WTC11 (cell line): ENCODE data around the gene STK32A. TPM values are rescaled to one million over a fixed set of nuclear protein-coding genes. Genes with fewer than 3 reads are reported as not detected.

Source experiments
- ATAC-seq: fragments of 200-7000 bp; cut with Tn5 transposase; 2 replicates; pipeline ENCODE4 v1.10.0; 2021; ENCODE audit warnings: mild to moderate bottlenecking, moderate library complexity
- CTCF ChIA-PET: fragments of 300-600 bp; sonication (Branson Sonifier 250); formaldehyde crosslinking; loops from one replicate; lab custom pipeline; 2021; ENCODE audit warnings: antibody characterized with exemption; lab: Charles Lee
- POLR2A ChIA-PET: fragments of 350-600 bp; sonication (Branson Sonifier 250); formaldehyde crosslinking; loops from one replicate; lab custom pipeline; 2021; ENCODE audit warnings: antibody characterized with exemption; lab: Charles Lee
- DNase-seq: peaks from one replicate; pipeline ENCODE4 v3.0.0; 2021; ENCODE audit warnings: low spot score
- H3K27ac Mint-ChIP-seq: 2 replicates; pipeline ENCODE4 v1.8.0; 2021; ENCODE audit warnings: mixed read lengths
- H3K27me3 Mint-ChIP-seq: 2 replicates; pipeline ENCODE4 v1.8.0; 2021; ENCODE audit warnings: low read depth, mild to moderate bottlenecking, moderate library complexity, mixed read lengths
- H3K36me3 Mint-ChIP-seq: 2 replicates; pipeline ENCODE4 v1.8.0; 2021; ENCODE audit warnings: mixed read lengths
- H3K4me1 Mint-ChIP-seq: 2 replicates; pipeline ENCODE4 v1.8.0; 2022; ENCODE audit warnings: mixed read lengths
- H3K4me3 Mint-ChIP-seq: 2 replicates; pipeline ENCODE4 v1.8.0; 2021; ENCODE audit warnings: mild to moderate bottlenecking, moderate library complexity, mixed read lengths
- H3K9me3 Mint-ChIP-seq: 2 replicates; pipeline ENCODE4 v1.8.0; 2021; ENCODE audit warnings: mixed read lengths
- PRRX2 ChIP-seq: fragments of 250-450 bp; sonication (Bioruptor Pico); IDR thresholded peaks from 2 replicates; pipeline ENCODE4 v1.8.0; 2021; ENCODE audit warnings: mild to moderate bottlenecking
- TEAD1 ChIP-seq: sonication (generic); formaldehyde crosslinking; IDR thresholded peaks from 2 replicates; pipeline ENCODE4 v1.8.0; 2022; ENCODE audit warnings: mild to moderate bottlenecking, missing genetic modification reagents
- TP53 ChIP-seq: sonication (generic); formaldehyde crosslinking; IDR thresholded peaks from 2 replicates; pipeline ENCODE4 v1.8.1; 2023; ENCODE audit warnings: mild to moderate bottlenecking, missing genetic modification reagents
- ZNF317 ChIP-seq: sonication (generic); formaldehyde crosslinking; IDR thresholded peaks from 2 replicates; pipeline ENCODE4 v1.8.1; 2023; ENCODE audit warnings: low read depth, mild to moderate bottlenecking, moderate library complexity, missing genetic modification reagents, borderline replicate concordance
- total RNA-seq: library from RNA; stranded (reverse); gene quantifications from 3 replicates; pipeline ENCODE4 v1.2.3, GENCODE V29; 2021
- TF ChIP-seq, protein P1 (sequence below): sonication (generic); formaldehyde crosslinking; IDR thresholded peaks from 2 replicates; pipeline ENCODE4 v1.8.0; 2022; ENCODE audit warnings: mild to moderate bottlenecking, missing genetic modification reagents
- TF ChIP-seq, protein P2 (sequence below): sonication (generic); formaldehyde crosslinking; IDR thresholded peaks from 2 replicates; pipeline ENCODE4 v1.8.0; 2023; ENCODE audit warnings: mild to moderate bottlenecking, missing genetic modification reagents
- TF ChIP-seq, protein P3 (sequence below): sonication (generic); formaldehyde crosslinking; IDR thresholded peaks from 2 replicates; pipeline ENCODE4 v1.8.1; 2023; ENCODE audit warnings: mild to moderate bottlenecking, missing genetic modification reagents
- TF ChIP-seq, protein P4 (sequence below): sonication (generic); formaldehyde crosslinking; IDR thresholded peaks from 2 replicates; pipeline ENCODE4 v1.8.0; 2022; ENCODE audit warnings: missing genetic modification reagents
- TF ChIP-seq, protein P5 (sequence below): sonication (generic); formaldehyde crosslinking; IDR thresholded peaks from 2 replicates; pipeline ENCODE4 v1.8.1; 2022; ENCODE audit warnings: low read depth, missing genetic modification reagents, borderline replicate concordance
- TF ChIP-seq, protein P6 (sequence below): fragments of 250-450 bp; sonication (Bioruptor Pico); IDR thresholded peaks from 2 replicates; pipeline ENCODE4 v1.9.0; 2021; ENCODE audit warnings: moderate library complexity, mild to moderate bottlenecking, inconsistent platforms, borderline replicate concordance
- TF ChIP-seq, protein P7 (sequence below): sonication (generic); formaldehyde crosslinking; IDR thresholded peaks from 2 replicates; pipeline ENCODE4 v1.8.1; 2023; ENCODE audit warnings: mild to moderate bottlenecking, missing genetic modification reagents, borderline replicate concordance

The STK32A gene
- total RNA-seq, 1 experiment from 2014 or later: 1.7 TPM

DNA sequence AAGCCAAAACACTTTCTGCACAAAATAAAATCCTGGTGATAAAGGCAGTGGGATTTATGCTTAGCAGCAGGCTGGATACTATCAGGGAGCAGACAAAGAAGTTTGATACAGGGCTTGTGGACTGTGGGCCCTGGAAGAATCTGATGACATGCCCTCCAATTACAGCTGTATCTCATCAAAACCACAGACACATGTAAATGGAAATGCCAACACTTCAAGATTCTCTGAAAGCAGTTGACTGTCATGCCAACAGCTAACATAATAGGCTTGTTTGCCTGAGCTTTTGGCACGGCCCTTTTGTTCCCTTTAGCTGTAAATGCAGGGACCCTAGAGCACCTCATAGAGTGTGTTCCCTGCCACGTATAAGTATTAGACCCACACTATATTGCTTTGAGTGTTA, 114.4 kb downstream of the STK32A start:
- H3K4me1 Mint-ChIP-seq: 0 out of 2 replicates have a peak, but pooled peaks cover 3% of the 10 kb centered on the region
- no peak overlapping the region for H3K4me3 Mint-ChIP-seq

More for the DNA sequence above, 114.4 kb downstream of the STK32A start:
- H3K27me3 Mint-ChIP-seq: no peaks in the 10 kb centered on the region; the same call in 1 of the 2 replicates
- TF ChIP-seq, protein P1, sequence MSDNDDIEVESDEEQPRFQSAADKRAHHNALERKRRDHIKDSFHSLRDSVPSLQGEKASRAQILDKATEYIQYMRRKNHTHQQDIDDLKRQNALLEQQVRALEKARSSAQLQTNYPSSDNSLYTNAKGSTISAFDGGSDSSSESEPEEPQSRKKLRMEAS (CRISPR knock-in tag): no peak
- TF ChIP-seq ZNF317 (CRISPR knock-in tag): no peak
- TF ChIP-seq, protein P2, sequence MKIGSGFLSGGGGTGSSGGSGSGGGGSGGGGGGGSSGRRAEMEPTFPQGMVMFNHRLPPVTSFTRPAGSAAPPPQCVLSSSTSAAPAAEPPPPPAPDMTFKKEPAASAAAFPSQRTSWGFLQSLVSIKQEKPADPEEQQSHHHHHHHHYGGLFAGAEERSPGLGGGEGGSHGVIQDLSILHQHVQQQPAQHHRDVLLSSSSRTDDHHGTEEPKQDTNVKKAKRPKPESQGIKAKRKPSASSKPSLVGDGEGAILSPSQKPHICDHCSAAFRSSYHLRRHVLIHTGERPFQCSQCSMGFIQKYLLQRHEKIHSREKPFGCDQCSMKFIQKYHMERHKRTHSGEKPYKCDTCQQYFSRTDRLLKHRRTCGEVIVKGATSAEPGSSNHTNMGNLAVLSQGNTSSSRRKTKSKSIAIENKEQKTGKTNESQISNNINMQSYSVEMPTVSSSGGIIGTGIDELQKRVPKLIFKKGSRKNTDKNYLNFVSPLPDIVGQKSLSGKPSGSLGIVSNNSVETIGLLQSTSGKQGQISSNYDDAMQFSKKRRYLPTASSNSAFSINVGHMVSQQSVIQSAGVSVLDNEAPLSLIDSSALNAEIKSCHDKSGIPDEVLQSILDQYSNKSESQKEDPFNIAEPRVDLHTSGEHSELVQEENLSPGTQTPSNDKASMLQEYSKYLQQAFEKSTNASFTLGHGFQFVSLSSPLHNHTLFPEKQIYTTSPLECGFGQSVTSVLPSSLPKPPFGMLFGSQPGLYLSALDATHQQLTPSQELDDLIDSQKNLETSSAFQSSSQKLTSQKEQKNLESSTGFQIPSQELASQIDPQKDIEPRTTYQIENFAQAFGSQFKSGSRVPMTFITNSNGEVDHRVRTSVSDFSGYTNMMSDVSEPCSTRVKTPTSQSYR (CRISPR knock-in tag): no peak
- TF ChIP-seq TP53 (CRISPR knock-in tag): no peak
- TF ChIP-seq, protein P3, sequence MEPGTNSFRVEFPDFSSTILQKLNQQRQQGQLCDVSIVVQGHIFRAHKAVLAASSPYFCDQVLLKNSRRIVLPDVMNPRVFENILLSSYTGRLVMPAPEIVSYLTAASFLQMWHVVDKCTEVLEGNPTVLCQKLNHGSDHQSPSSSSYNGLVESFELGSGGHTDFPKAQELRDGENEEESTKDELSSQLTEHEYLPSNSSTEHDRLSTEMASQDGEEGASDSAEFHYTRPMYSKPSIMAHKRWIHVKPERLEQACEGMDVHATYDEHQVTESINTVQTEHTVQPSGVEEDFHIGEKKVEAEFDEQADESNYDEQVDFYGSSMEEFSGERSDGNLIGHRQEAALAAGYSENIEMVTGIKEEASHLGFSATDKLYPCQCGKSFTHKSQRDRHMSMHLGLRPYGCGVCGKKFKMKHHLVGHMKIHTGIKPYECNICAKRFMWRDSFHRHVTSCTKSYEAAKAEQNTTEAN (CRISPR knock-in tag): no peak
- TF ChIP-seq, protein P4, sequence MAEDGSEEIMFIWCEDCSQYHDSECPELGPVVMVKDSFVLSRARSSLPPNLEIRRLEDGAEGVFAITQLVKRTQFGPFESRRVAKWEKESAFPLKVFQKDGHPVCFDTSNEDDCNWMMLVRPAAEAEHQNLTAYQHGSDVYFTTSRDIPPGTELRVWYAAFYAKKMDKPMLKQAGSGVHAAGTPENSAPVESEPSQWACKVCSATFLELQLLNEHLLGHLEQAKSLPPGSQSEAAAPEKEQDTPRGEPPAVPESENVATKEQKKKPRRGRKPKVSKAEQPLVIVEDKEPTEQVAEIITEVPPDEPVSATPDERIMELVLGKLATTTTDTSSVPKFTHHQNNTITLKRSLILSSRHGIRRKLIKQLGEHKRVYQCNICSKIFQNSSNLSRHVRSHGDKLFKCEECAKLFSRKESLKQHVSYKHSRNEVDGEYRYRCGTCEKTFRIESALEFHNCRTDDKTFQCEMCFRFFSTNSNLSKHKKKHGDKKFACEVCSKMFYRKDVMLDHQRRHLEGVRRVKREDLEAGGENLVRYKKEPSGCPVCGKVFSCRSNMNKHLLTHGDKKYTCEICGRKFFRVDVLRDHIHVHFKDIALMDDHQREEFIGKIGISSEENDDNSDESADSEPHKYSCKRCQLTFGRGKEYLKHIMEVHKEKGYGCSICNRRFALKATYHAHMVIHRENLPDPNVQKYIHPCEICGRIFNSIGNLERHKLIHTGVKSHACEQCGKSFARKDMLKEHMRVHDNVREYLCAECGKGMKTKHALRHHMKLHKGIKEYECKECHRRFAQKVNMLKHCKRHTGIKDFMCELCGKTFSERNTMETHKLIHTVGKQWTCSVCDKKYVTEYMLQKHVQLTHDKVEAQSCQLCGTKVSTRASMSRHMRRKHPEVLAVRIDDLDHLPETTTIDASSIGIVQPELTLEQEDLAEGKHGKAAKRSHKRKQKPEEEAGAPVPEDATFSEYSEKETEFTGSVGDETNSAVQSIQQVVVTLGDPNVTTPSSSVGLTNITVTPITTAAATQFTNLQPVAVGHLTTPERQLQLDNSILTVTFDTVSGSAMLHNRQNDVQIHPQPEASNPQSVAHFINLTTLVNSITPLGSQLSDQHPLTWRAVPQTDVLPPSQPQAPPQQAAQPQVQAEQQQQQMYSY (CRISPR knock-in tag): no peak
- TF ChIP-seq, protein P5, sequence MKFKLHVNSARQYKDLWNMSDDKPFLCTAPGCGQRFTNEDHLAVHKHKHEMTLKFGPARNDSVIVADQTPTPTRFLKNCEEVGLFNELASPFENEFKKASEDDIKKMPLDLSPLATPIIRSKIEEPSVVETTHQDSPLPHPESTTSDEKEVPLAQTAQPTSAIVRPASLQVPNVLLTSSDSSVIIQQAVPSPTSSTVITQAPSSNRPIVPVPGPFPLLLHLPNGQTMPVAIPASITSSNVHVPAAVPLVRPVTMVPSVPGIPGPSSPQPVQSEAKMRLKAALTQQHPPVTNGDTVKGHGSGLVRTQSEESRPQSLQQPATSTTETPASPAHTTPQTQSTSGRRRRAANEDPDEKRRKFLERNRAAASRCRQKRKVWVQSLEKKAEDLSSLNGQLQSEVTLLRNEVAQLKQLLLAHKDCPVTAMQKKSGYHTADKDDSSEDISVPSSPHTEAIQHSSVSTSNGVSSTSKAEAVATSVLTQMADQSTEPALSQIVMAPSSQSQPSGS: no peak
- TF ChIP-seq, protein P6, sequence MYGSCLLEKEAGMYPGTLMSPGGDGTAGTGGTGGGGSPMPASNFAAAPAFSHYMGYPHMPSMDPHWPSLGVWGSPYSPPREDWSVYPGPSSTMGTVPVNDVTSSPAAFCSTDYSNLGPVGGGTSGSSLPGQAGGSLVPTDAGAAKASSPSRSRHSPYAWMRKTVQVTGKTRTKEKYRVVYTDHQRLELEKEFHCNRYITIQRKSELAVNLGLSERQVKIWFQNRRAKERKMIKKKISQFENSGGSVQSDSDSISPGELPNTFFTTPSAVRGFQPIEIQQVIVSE (CRISPR knock-in tag): no peak
- TF ChIP-seq, protein P7, sequence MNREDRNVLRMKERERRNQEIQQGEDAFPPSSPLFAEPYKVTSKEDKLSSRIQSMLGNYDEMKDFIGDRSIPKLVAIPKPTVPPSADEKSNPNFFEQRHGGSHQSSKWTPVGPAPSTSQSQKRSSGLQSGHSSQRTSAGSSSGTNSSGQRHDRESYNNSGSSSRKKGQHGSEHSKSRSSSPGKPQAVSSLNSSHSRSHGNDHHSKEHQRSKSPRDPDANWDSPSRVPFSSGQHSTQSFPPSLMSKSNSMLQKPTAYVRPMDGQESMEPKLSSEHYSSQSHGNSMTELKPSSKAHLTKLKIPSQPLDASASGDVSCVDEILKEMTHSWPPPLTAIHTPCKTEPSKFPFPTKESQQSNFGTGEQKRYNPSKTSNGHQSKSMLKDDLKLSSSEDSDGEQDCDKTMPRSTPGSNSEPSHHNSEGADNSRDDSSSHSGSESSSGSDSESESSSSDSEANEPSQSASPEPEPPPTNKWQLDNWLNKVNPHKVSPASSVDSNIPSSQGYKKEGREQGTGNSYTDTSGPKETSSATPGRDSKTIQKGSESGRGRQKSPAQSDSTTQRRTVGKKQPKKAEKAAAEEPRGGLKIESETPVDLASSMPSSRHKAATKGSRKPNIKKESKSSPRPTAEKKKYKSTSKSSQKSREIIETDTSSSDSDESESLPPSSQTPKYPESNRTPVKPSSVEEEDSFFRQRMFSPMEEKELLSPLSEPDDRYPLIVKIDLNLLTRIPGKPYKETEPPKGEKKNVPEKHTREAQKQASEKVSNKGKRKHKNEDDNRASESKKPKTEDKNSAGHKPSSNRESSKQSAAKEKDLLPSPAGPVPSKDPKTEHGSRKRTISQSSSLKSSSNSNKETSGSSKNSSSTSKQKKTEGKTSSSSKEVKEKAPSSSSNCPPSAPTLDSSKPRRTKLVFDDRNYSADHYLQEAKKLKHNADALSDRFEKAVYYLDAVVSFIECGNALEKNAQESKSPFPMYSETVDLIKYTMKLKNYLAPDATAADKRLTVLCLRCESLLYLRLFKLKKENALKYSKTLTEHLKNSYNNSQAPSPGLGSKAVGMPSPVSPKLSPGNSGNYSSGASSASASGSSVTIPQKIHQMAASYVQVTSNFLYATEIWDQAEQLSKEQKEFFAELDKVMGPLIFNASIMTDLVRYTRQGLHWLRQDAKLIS (CRISPR knock-in tag): no peak
- TF ChIP-seq TEAD1 (CRISPR knock-in tag): no peak
- no peak for TF ChIP-seq PRRX2 (CRISPR knock-in tag)
- no peak overlapping the region for H3K27ac Mint-ChIP-seq
- ATAC-seq (no peak), DNase-seq (no peak)
- no peaks in the 10 kb centered on the region for H3K36me3 Mint-ChIP-seq
- no peaks in the 10 kb centered on the region for H3K9me3 Mint-ChIP-seq
- CTCF ChIA-PET: no interaction called here
- POLR2A ChIA-PET: no interaction called here
